ENCODE results near the gene RNF11.
"Not testable (repeated sequence)": the region's sequence is repeated elsewhere in the genome, so short reads cannot be mapped to it uniquely, and the experiment has no call there.

Gene RNF11

GRCh38 chr1:51227231-51227960 is 8.7 kb upstream of the RNF11 start:
- not testable (repeated sequence) for DNase-seq (ENCODE audit: low read depth in 2 of 2)

- not testable (repeated sequence) for DNase-seq (ENCODE audit: low read depth in 2 of 2)
Observed at GRCh38 chr1:51228471-51228870, 7.6 kb upstream of the RNF11 start.

- no peak for DNase-seq (ENCODE audit: low read depth in 2 of 2)
Observed at GRCh38 chr1:51230501-51231078, 5.5 kb upstream of the RNF11 start.

GRCh38 chr1:51231120-51231519 is 5.0 kb upstream of the RNF11 start:
- DNase-seq (ENCODE audit: low read depth in 2 of 2), result no peak

- DNase-seq (ENCODE audit: low read depth in 2 of 2), result no peak
Observed at GRCh38 chr1:51231896-51232295, 4.2 kb upstream of the RNF11 start.

GRCh38 chr1:51234236-51234635 is 1.8 kb upstream of the RNF11 start:
- not testable (repeated sequence) for DNase-seq (ENCODE audit: low read depth in 2 of 2)

GRCh38 chr1:51234721-51235425 is 1.2 kb upstream of the RNF11 start:
- DNase-seq (ENCODE audit: low read depth in 2 of 2), result peak; percentile 42 to 53

GRCh38 chr1:51236531-51237350 is 668 bp downstream of the RNF11 start:
- DNase-seq (ENCODE audit: low read depth in 2 of 2), result no peak

GRCh38 chr1:51237351-51238033 is 1.4 kb downstream of the RNF11 start:
- DNase-seq (ENCODE audit: low read depth in 2 of 2), result no peak

GRCh38 chr1:51238034-51238403 is 1.9 kb downstream of the RNF11 start:
- DNase-seq (ENCODE audit: low read depth in 2 of 2), result no peak

GRCh38 chr1:51240084-51240483 is 4.0 kb downstream of the RNF11 start:
- DNase-seq (ENCODE audit: low read depth in 2 of 2), result no peak

GRCh38 chr1:51241119-51241518 is 5.0 kb downstream of the RNF11 start:
- no peak for DNase-seq (ENCODE audit: low read depth in 2 of 2)

- no peak for DNase-seq (ENCODE audit: low read depth in 2 of 2)
Observed at GRCh38 chr1:51242546-51242945, 6.5 kb downstream of the RNF11 start.

- DNase-seq (ENCODE audit: low read depth in 2 of 2), result no peak
Observed at GRCh38 chr1:51247022-51247421, 10.9 kb downstream of the RNF11 start.

GRCh38 chr1:51247499-51247898 is 11.4 kb downstream of the RNF11 start:
- no peak for DNase-seq (ENCODE audit: low read depth in 2 of 2)

GRCh38 chr1:51249445-51249844 is 13.4 kb downstream of the RNF11 start:
- no peak for DNase-seq (ENCODE audit: low read depth in 2 of 2)

GRCh38 chr1:51250729-51251128 is 14.7 kb downstream of the RNF11 start:
- not testable (repeated sequence) for DNase-seq (ENCODE audit: low read depth in 2 of 2)

- DNase-seq (ENCODE audit: low read depth in 2 of 2), result not testable (repeated sequence)
Observed at GRCh38 chr1:51251165-51251564, 15.1 kb downstream of the RNF11 start.

GRCh38 chr1:51252366-51252765 is 16.3 kb downstream of the RNF11 start:
- DNase-seq (ENCODE audit: low read depth in 2 of 2), result no peak

GRCh38 chr1:51253691-51254090 is 17.6 kb downstream of the RNF11 start:
- no peak for DNase-seq (ENCODE audit: low read depth in 2 of 2)

- DNase-seq (ENCODE audit: low read depth in 2 of 2), result no peak
Observed at GRCh38 chr1:51255331-51255730, 19.3 kb downstream of the RNF11 start.
